GM21723 (cell line): Measurements from ENCODE around the gene AOPEP.
"Not testable (repeated sequence)": the region's sequence is repeated elsewhere in the genome, so short reads cannot be mapped to it uniquely, and the experiment has no call there.

ENCODE experiments used
- ATAC-seq: cut with Tn5 transposase; IDR thresholded peaks from one replicate; pipeline ENCODE4 v1.9.1; 2021; ENCODE audit warnings: mild to moderate bottlenecking, moderate library complexity; ENCODE audit not compliant: unreplicated experiment

The AOPEP gene

DNA sequence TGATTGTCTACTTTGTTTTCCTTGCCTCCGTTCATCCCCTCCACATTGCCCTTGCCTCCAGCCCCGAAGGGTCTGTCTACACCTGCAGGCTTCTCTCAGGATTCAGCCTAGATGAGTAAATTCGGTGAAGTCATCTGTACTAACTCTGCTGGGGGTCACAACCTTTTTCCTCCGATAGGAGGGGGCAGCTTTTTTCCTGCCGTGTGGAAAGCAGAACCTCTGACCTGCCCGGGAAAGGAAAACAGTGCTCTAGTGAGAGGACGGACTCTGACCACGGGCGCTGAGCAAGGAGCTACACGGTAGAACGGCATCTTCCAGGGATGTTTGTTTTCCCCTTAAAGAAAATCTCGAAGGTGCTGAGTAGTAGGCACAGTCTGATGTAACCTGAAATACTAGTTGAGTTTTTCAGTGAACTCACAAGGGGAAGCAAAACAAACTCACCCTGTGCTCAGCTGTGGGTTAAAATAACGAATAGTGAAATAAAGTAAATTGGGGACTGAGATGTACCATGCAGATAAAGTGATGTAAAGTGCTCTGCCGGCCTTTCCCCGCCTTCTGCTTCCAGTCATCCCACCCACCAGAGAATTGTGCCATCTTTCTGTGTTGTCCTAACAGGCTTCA lies 281.8 kb downstream of the AOPEP start:
- ATAC-seq: no peak

DNA sequence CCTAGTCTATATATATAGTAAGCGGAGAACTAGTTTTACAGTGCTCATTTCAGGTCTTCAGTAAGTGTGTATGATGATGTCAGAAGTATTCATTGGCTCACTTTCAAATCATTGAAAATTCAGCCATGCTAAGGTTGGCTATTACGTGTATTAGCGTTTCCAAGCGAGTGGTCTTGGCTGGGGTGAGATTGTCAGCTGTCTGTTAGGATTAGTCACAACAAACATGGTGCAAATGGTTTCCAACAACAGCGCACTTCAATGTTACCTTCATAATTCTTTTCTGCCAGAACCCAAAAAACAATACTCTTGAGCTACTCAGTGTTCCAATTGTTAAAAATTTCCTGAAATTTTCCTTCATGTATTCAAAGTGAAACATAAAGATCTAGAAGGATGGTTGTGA lies 283.0 kb downstream of the AOPEP start:
- ATAC-seq: no peak

DNA sequence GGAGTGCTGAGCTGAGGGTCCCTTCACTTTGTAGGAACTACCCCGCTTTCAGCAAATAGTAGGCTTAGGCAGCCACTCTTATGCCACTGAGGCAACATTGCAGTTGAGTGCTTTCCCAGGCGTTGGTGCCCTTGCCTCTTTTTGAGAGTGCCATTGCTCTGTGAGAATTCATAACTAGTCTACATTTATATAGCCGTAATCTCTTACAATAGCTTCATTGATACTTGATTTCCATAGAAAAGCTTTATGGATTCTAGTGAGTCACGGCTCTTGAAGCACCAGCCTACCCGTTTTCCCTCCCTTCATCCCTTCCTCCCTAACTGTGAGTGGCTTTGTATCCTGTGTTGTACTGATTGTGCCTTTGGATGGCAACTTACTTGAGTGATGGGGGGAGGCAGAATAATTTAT lies 283.9 kb downstream of the AOPEP start:
- no peak for ATAC-seq

DNA sequence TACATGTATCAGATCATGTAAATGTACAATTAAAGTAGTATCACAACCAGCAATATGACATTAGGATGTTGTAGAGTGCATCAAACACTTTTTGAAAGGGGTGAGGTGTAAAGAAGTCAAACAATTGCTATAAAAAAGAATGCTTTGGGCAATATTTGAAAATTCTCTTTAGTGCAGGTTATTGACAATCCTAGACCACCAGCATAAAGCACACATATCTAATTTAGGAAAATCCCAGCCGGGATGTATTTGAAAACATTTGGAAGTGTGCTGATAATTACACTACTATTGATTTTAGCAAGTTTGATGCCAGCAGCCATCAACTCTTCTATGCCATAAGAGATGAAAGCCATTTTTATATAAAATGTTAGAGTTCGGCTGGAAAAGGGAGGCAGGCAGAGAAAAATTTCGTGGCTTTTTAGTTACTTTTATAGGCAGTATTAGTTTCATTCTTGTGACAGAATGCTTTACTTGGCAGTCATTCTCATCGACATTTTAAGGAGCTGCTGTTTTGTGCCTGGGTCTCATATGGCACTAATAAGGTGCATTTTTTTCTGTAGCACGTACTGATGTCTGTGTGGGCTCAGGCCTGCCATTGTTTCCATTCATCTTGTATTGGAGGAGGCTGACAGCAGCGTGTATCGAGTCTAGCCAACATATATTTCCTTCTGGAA lies 285.7 kb downstream of the AOPEP start:
- no peak for ATAC-seq

DNA sequence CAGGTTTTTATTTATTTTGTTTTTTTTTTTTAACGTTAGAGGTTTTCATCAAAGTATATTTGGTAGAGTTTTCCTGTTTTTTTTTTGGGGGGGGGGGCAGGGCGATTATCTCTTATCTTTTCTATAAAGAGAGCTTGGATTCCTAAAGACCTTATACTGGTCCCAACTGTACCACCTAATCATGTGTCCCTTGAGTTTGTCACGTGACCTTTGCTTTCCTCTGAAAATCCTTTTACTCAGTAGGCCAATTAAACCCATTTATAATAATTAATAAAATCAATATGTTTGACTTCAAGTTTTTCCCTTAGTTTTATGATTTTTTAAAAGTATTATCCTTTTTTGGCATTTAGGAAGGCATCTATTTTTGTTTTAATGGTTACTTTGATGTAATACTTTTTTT lies 286.4 kb downstream of the AOPEP start:
- ATAC-seq: no peak

DNA sequence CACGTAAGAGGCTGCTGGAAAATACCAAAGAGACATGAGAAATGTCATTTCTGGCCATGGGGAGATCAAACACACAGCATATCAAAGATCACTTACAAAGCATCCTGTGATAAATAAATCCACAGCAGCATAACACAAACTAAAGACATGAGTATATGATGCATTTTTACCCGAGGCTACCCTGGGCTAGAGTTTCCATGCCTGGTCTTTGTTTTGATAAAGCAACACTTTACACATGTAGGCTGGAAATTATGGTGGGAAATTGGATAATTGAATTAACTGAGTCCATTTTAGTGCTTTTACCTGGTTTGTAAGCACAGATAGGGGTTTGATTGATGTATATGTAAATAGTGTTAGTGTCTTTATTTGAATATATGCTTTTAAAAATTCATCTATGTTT lies 288.4 kb downstream of the AOPEP start:
- ATAC-seq: no peak

DNA sequence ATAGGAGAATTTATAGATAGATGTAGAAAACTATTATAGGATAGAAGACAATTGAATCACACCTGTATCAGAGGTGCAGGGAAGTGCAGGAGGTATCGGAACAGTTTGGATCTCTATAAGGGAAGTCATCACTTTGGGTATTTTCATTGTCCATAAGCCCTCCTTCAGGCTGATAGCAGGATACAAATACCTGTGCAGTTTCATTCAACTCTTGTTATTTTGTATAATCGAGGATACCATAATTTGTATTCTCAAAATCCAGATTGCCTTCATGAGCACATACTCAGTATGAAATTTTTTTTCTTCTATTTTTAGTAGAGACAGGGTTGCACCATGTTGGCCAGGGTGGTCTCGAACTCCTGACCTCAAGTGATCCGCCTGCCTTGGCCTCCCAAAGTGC lies 289.1 kb downstream of the AOPEP start:
- no peak for ATAC-seq

DNA sequence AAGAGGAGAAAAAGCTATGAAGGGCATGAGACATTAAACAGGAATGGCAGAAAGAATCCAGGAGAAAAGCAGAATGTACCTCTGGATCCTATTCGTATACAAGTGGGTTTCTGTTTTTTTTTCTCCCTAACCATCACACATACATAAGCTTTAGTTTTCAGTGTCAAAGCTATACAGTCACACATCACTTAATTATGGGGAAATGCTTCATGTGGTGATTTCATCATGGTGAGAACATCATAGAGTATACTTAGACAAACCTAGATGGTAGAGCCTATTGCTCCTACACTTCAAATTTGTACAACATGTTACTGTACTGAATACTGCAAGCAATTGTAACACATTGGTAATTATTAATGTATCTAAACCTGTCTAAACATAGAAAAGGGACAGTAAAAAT lies 290.6 kb downstream of the AOPEP start:
- ATAC-seq: no peak

DNA sequence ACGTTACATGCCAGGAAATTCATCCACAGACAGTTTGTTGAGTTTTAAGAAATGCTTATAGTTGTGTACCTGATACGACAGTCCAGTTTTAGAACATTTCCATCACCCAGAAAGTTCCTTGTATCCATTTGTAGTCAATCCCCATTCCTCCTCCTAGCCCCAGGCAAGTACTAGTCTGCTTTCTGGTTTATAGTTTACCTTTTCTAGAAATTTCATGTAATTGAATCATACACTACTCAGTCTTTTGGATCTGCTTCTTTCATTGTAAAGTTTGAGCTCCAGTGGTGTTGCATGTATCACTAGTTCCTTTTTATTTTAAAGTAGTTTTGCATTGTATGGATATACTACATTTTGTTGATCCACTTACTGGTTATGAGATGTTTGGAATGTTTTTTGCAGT lies 291.2 kb downstream of the AOPEP start:
- ATAC-seq: no peak

DNA sequence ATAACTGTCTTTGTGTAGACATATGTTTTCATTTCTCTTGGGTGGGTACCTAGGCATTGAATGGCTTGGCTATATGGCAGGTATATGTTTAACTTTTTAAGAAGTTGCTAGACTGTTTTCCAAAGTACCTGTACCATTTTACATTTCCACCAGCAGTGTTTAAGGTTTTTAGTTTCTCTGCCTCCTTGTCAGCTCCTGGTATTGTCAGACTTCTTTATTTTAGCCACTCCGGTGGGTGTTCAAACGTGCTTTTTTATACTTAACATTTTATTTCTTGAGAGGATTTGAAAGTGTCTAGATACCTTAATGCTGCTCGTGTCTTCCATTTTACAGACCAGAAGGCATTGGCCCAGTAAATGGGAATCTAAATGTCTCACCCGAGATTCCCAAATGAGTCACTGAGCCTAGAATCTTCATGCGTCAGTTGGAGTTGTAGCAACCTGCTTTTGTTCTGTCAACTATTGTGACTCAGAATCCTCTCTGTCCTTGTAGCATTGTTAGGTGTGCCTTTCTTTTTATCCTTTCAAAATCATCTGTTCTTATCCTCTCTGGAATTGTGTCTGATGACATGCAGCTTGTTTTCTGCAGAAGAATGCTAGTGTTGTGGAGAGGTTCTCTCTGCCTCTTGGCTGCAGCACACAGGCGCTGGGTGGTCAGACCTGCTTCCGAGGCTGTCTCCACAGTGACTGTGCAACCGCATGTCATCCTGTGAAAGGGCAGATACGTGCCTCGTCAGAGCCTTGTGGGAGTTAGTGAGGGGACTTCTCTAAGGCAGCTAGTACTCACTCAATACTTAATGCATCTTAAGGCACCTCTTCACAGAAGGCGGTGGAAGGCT lies 291.8 kb downstream of the AOPEP start:
- no peak for ATAC-seq

DNA sequence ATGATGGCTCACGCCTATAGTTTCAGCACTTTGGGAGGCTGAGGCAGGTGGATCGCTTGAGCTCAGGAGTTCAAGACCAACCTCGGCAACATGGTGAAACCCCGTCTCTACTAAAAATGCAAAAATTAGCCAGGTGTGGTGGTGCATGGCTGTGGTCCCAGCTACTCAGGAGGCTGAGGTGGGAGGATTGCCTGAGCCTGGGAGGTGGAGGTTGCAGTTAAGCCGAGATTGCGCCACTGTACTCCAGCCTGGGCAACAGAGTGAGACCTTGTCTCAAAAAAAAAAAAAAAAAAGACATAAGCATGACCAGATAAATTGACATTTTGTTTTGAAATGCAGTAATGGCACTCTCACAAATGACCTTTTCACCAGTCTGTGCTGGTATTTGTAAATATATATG lies 294.1 kb downstream of the AOPEP start:
- not testable (repeated sequence) for ATAC-seq

DNA sequence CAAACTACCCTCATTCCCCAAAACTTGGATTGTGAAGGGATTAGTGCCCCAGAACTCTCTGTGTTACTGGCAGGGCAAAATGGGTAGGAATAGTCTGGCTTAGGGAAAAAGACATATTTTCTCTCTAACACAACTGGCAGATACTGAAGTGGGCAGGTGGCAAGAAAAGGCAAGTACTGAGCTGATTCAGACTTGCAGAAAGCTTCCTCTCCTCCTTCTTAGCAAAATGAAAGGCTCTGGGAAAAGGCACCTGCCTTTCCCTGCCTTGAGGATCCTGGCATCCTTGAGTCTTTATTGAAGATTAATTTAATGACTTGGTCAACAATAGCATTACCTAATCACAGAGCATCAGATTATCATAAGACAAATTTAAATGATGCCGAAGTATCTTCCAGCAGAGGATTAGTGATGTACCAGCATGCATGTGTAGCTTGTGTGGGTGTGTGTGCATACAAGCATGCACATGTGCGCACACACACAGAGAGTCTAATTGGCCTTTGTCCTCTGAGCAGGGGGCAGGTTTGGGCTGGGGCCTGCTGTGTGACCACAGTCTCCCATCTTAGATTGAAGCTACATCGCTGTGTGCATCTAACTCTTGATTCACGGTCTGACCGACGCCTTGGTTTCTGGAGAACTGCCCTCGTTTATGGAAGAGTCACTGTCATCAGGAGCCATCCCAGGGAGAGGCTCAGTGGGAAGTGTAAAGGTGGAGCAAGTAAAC lies 294.8 kb downstream of the AOPEP start:
- ATAC-seq: no peak

DNA sequence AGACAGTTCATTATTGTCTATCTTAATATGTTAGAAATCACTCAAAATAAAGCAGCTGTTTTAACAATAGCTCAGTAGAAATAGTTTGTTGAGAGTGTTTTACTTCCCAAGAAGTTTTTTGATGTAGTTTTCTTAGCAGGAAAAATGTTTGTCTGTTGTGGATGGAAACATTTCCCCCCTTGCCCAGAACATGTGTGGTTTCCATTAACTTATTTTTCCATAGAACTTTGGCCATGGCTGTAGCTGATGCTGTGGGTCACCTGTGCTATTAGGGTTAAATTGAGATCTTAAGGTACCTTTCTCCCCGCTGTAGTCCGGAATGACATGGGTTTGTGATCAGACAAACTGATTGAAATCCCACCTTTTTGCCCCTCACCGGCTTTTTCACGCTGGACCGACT lies 296.2 kb downstream of the AOPEP start:
- ATAC-seq: no peak

DNA sequence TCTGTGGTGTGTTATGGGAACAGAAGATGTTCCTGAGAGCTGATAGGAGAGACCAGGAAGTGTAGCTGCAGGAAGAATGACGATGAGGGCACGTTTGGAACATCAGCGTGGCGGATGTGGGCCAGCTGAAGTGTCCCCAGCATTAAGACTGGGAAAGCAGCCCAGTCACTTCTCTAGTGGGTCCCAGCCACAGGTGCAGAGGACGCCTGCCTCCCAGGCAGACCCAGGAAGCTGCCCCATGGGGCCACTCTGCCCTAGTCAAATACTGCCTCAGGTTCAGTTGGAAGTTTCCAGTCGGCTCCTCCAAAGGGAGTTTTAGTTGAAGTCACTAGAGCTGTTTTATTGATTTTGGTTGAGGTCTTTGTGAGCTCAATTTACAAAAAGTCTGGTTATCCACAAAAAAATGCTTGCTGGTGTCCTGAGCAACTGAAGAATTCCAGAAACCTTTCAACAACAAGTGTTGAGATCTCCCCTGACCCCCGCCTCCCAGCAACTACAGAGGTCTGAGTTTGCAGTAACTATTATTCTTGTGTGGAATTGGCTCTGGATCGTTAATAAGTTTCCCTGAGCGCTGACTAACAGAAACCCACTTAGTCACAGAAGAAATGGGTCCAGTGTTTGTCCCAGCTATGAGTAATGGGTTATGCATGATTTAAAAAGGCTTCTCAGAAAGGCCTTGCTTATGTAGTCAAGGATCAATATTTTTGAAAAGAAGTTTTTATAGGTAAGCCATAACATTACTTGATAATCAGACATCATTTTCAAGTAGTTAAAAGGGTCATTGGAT lies 296.9 kb downstream of the AOPEP start:
- no peak for ATAC-seq

DNA sequence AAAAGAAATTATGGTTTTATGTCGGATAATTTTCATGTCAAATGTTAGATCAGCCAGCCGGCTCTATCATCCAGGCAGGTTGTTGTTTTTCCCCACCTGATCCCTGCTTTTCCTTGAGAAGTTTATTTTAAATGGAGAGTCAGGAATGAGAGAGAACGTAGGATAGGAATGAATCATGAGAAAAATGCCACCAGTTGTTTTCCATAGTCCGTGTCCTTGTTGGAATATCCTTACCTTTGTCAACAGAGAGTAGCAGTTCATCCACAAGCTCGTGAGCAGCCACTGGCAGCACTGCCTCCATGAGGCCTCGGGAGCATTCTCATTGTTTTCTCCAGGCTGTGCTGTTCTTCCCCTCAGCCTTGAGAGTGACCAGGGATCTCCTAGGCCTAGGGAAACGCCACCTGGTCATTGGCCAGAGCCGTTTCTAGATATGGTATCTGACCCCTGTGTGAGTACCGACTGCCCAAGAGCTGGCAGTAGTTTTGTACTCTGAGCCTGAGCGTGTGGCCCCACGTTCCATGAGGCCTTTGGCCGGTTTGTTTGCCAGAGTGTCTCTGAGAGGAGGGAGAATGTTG lies 297.7 kb downstream of the AOPEP start:
- ATAC-seq: no peak

DNA sequence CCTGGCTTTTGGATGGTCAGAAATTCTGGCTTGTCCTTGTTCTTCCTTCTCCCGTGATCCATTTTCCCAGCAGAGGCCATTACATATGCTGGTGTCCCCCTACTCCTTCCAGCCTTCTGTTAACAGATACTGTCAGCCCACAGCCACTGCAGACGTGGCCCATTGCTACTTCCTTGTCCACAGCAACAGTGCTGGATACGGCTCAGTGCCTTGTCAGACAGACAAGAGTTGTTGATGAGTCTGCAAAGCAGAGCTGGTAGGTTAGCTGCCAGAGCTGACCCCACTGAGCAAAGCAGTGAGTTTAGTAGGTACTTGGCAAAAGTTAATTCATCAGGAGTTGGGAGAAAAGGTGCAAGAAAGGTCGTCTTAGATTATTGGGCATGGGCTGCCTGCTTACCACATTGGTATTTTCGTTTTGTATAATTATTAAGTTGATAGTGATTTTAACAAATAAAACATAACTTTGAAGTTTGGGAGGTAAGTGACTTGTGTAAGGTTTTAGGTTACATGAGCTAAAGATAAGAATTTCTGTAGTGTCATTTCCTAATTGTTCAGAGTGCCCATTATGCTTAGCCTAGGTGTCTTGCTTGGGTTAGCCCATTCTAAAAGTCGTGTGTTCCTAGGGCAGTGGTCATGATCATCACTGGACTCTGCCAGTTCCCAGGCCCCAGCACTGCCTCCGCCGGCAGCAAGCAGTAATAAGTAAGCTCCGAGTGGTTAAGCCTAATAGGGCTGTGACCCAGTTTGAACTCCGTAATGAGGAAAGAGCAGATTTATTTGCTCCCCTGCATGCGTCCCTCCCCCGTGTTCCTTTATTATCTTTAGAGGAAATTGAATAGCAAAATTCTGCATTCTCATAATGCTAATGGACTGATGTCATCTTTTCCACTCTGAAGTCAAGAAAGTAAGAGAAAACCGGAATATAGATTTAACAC lies 299.0 kb downstream of the AOPEP start:
- no peak for ATAC-seq

DNA sequence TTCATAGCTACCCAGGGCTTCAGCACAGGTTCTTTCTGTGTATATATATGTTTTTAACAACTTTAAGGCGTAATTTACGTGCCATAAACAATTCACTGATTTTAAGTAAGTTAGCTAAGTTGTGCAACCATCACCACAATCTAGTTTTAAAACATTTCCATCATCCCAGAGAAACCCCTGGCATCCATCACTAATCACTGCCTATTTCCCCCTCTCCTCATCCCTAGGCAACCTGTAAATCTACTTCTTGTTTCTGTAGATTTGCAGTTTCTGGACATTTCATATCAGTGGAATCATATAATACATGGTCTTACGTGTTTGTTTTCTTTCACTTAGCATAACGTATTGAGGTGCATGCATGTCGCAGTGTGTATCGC lies 299.6 kb downstream of the AOPEP start:
- ATAC-seq: no peak

DNA sequence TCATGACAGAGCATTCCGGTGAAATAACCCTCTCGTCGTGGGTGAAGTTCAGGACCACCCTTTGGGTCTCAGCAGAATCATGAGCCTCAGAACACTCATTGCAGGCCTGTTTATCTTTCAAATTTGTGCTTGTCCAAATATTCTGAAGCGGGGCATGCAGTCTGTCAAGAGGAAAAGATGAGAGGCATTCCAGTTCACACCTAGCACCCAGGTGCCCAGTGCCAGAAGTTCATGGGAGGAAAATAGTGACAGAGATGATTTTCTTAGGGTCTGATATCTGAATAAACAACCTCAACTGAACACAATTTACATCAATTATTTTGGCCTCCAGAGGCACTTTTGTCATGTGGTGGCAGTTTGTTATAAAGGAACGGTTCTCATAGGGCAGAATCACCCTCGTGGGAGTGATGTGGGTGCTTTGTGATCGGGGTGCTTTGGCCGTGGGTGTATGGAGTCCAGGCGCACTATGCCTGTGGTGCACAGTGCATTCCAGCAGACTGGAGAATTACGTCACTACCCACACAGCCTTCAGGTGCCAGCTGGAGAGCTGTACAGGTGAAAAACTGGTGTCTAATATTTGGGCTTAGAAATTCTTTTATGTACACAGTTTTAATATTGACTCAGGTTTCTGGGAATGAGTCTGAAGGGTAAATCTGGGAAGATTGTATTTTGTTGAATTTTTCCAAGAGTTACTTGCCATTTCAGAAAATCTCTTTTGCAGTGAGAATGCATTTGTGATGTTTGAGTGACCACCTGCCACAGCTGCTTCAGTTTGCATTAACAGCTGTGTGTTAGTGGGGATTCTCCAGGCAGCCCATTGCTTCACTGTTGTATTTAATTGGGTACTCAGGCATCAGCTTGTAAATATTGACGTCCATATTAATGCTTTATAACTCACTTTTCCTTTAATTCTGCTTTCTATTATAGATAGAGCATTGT lies 301.7 kb downstream of the AOPEP start:
- no peak for ATAC-seq
